Right renal cortex interstitium (tissue), 3 donors: ENCODE measurements around the gene GNL1. TPM values are rescaled to one million over a fixed set of nuclear protein-coding genes. Genes with fewer than 3 reads are reported as not detected.

Source experiments
- DNase-seq, 3 donors: peaks; one replicate each; pipeline ENCODE4 v3.0.0-alpha.2; 2013; ENCODE audit warnings: low read depth in 3 of 3, low spot score in 2 of 3
- polyA plus RNA-seq, 3 donors: library from polyadenylated mRNA; unstranded; fragments of 120-200 nt; gene quantifications; one replicate each; pipeline ENCODE4 v1.2.1, GENCODE V29; 2013; ENCODE audit not compliant: insufficient read length in 3 of 3

The GNL1 gene, protein sequence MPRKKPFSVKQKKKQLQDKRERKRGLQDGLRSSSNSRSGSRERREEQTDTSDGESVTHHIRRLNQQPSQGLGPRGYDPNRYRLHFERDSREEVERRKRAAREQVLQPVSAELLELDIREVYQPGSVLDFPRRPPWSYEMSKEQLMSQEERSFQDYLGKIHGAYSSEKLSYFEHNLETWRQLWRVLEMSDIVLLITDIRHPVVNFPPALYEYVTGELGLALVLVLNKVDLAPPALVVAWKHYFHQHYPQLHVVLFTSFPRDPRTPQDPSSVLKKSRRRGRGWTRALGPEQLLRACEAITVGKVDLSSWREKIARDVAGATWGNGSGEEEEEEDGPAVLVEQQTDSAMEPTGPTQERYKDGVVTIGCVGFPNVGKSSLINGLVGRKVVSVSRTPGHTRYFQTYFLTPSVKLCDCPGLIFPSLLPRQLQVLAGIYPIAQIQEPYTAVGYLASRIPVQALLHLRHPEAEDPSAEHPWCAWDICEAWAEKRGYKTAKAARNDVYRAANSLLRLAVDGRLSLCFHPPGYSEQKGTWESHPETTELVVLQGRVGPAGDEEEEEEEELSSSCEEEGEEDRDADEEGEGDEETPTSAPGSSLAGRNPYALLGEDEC
- 10 to 100 TPM; 75.7 to 89.8 (median 80.4) TPM for polyA plus RNA-seq

DNA sequence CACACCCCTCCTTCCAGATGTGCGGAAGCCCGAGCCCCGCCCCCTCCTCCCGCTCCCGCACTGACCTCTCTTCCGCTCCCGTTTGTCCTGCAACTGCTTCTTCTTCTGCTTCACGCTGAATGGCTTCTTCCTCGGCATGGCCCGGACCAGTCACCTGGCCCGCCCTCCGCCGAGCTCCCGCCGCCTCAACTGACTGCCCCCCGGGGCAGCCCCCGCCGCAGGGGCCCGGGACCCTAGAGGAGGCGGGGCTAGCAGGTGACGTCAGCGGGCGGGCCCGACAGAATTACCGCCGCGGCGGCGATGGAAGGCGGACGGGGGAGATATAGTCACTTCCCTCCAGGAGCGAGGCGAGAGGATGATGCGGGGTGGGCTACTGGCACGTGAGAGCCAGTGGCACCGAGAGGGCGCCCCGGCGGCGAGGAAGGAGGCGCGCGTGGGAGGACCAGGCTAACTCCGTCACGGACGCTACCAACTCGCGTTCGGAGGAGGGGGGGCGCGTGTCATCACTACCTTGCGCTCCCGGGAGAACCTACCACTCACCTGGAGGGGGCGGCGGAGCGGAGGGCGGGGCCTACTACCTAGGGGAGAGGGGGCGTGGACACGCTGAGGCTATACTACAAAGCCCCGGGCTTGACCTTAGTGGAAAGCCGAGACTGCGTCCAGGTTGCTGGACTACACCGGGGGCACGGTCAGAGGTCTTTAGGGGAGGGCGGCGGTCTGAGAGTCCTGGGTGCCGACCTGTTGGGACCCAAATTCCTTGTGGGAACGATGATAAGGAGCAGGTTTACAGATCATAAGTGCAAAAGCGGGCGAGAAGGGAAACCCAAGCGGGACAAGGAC lies at the start of gene GNL1:
Gene GNL1, minus strand, starts transcription at position 424 of the 840 bp plus-strand sequence. Its CDS starts 286 bp downstream, at position 138.
- DNase-seq, result peak; percentile 76 to 86 (median 84)

- no peak for DNase-seq
Observed at GRCh38 chr6:30603961-30604360, 47.7 kb upstream of the GNL1 start.

GRCh38 chr6:30601815-30602641 lies 45.7 kb upstream of the GNL1 start:
- no peak for DNase-seq

DNA sequence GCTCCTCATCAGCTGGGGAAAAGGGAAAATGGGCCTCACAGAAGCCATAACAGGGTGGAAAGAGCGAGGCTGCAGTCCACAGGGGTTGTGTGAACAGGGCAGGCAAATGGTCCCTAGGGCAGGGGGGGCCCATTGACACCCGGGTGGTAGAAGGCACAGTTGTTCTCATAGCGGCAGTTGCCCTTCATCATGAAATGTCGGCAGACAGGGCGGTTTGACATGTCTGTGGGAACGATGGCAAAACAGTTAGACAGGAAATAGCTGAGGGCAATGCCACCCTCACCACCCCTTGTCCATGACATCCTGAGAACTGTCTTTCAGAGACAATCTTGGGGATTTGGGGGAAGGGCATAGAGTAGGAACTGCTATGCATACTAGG lies 45.1 kb upstream of the GNL1 start:
- DNase-seq, result no peak

DNA sequence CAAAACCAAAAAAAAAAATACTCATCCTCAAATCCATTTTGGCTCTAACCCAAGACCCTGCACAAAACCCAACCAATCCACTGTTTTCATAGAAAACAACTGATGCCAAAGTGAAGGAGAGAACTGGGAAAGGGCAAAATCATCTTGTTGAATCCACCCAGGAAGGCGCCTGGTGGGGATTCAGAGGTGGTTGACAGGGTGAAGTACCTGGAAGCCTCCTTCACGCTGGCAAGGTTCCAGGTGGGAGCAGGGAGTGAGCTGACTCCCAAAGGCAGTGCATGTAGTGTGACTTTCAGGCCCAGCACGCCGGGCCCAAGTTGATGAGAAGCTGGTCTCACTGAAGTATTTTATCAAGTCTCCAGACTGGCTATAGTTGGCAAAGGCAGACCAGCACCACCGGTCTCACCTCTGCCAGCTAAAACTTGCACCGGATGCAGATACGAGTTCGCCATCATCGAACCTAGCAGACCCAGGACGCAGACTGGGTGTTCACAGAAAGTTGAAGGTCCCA lies 44.2 kb upstream of the GNL1 start:
- DNase-seq, result no peak

GRCh38 chr6:30599625-30600324 lies 43.5 kb upstream of the GNL1 start:
- no peak for DNase-seq

DNA sequence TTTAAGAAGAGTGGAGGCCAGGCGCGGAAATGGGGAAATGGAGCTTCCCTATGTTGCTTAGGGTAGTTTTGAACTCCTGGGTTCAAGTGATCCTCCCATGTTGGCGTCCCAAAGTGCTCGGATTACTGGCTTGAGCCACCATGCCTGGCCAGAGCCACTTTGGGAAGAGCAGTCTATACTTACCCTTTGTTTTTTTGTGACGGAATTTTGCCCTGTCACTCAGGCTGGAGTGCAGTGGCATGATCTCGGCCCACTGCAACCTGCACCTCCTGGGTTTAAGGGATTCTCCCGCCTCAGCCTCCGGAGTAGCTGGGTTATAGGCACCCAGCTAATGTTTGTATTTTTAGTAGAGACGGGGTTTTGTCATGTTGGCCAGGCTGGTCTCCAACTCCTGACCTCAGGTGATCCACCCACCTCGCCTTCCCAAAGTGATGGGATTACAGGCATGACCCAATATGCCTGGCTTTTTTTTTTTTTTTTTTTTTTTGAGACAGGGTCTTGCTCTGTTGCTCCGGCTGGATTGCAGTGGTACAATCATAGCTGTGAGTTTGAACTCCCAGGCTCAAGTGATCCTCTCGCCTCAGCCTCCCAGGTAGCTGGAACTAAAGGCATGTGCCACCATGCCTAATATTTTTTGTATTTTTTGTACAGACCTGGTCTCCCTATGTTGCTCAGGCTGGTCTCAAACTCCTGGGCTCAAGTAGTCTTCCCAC lies 42.8 kb upstream of the GNL1 start:
- DNase-seq, result no peak

GRCh38 chr6:30597315-30598144 lies 41.2 kb upstream of the GNL1 start:
- peak in 1 of 3 donors; percentile 70 for DNase-seq

GRCh38 chr6:30592287-30592686 lies 36.0 kb upstream of the GNL1 start:
- DNase-seq, result no peak

DNA sequence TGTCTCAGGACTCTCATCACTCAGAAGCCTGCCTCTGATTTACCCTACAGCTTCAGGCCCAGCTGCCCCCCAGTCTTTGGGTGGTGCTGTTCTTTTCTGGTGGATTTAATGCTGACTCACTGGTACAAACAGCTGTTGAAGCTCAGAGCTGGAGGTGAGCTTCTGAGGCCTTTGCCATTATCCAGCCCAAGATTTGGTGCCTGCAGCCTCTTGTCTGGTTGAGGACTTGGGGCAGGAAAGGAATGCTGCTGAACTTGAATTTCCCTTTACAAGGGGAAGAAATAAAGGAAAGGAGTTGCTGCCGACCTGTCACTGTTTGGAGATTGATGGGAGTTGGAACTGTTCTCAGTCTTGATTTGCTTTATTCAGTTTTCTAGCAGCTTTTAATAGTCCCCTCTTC lies 34.7 kb upstream of the GNL1 start:
- DNase-seq, result no peak

GRCh38 chr6:30590509-30590908 lies 34.2 kb upstream of the GNL1 start:
- DNase-seq, result no peak

- DNase-seq, result no peak
Observed at GRCh38 chr6:30589754-30590358, 33.6 kb upstream of the GNL1 start.

- no peak for DNase-seq
Observed at GRCh38 chr6:30583921-30584320, 27.6 kb upstream of the GNL1 start.

DNA sequence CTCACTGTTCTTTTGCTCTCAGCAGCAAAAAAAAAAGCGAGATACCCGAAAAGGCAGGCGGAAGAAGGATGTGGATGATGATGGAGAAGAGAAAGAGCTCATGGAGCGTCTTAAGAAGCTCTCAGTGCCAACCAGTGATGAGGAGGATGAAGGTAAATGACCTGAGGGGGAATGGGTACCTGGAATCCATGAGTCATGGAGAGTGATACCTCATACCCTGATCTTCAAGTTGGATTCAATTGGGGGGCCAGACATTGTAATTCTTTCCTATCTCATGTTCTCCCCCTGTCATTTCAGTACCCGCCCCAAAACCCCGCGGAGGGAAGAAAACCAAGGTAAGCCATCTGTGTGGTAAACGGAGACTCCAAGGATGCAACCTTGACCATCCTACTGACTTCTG lies 21.8 kb upstream of the GNL1 start:
- DNase-seq, result no peak

DNA sequence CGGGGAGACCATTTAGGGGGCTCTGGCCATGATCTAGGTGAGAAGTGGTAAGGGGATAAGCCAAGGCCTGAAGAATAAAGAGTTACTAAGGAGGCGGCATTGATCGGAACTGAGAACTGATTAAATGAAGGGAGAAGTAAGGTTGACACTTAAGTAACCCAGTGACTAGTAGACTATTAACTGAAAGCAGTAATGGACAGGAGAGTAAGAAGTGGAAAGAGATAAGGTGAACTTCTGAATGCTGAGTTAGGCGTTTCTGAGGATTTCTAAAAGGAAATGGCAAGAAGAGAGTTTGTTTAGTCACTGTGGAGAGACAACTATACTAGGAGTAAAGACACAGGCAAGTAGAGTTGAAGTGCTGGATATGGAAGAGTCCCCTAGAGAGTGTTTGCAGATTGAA lies 16.8 kb upstream of the GNL1 start:
- DNase-seq, result no peak

DNA sequence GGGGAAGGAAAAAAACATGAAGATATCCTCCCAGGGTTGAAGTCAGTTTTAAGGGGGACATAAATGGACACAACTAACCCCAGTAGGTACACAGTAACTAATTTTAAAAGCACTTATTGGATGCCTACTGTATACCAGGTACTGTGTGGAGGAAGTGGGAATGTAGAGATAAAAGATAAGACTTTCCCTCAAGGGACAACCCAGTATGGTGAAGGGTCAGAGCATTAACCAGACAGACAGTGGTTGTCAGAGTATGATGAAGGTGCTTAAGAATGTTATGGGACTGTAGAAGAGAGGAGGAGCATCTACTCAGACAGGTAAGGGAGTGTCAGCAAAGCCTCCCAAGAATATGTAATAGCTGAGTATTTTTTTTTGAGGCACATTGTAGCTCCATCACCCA lies 15.9 kb upstream of the GNL1 start:
- DNase-seq, result no peak

- DNase-seq, result no peak
Observed at GRCh38 chr6:30571762-30572082, 15.4 kb upstream of the GNL1 start.
